Femur (tissue), 1 donor: ENCODE data around the gene EIPR1.

Experiments used
- DNase-seq: peaks from one replicate; pipeline ENCODE4 v3.0.0-alpha.2; 2017

The EIPR1 gene

GRCh38 chr2:3355951-3356569 is 21.6 kb downstream of the EIPR1 start:
- no peak for DNase-seq

- DNase-seq = no peak
Observed at GRCh38 chr2:3354986-3355385, 22.6 kb downstream of the EIPR1 start.

GRCh38 chr2:3349211-3349693 is 28.4 kb downstream of the EIPR1 start:
- no peak for DNase-seq

- no peak for DNase-seq
Observed at GRCh38 chr2:3348767-3349166, 28.9 kb downstream of the EIPR1 start.

GRCh38 chr2:3345621-3346020 is 32.0 kb downstream of the EIPR1 start:
- DNase-seq = no peak

GRCh38 chr2:3344897-3345296 is 32.7 kb downstream of the EIPR1 start:
- DNase-seq = no peak

GRCh38 chr2:3343012-3343411 is 34.6 kb downstream of the EIPR1 start:
- no peak for DNase-seq

GRCh38 chr2:3342324-3342723 is 35.3 kb downstream of the EIPR1 start:
- no peak for DNase-seq

- DNase-seq = no peak
Observed at GRCh38 chr2:3341336-3341735, 36.3 kb downstream of the EIPR1 start.

- no peak for DNase-seq
Observed at GRCh38 chr2:3340144-3340543, 37.5 kb downstream of the EIPR1 start.

GRCh38 chr2:3338340-3338739 is 39.3 kb downstream of the EIPR1 start:
- no peak for DNase-seq

GRCh38 chr2:3336844-3337243 is 40.8 kb downstream of the EIPR1 start:
- no peak for DNase-seq

- DNase-seq = peak; percentile 80
Observed at GRCh38 chr2:3334392-3335345, 42.9 kb downstream of the EIPR1 start.

- DNase-seq = no peak
Observed at GRCh38 chr2:3332133-3332532, 45.5 kb downstream of the EIPR1 start.

GRCh38 chr2:3329491-3329890 is 48.1 kb downstream of the EIPR1 start:
- DNase-seq = no peak

- no peak for DNase-seq
Observed at GRCh38 chr2:3326871-3327270, 50.7 kb downstream of the EIPR1 start.

- no peak for DNase-seq
Observed at GRCh38 chr2:3326182-3326537, 51.5 kb downstream of the EIPR1 start.

- DNase-seq = no peak
Observed at GRCh38 chr2:3325458-3326181, 52.0 kb downstream of the EIPR1 start.

- no peak for DNase-seq
Observed at GRCh38 chr2:3324404-3325281, 53.0 kb downstream of the EIPR1 start.

GRCh38 chr2:3324036-3324386 is 53.6 kb downstream of the EIPR1 start:
- no peak for DNase-seq

- DNase-seq = no peak
Observed at GRCh38 chr2:3323360-3324035, 54.1 kb downstream of the EIPR1 start.
